Measurements from ENCODE around the gene CLEC18C.
"Not testable (repeated sequence)": the region's sequence is repeated elsewhere in the genome, so short reads cannot be mapped to it uniquely, and the experiment has no call there.

Gene CLEC18C

GRCh38 chr16:70218586-70218985 is 45.0 kb downstream of the CLEC18C start:
- DNase-seq: not testable (repeated sequence)

- DNase-seq: not testable (repeated sequence)
Observed at GRCh38 chr16:70222574-70222973, 49.0 kb downstream of the CLEC18C start.

GRCh38 chr16:70223216-70223615 is 49.6 kb downstream of the CLEC18C start:
- not testable (repeated sequence) for DNase-seq

- not testable (repeated sequence) for DNase-seq
Observed at GRCh38 chr16:70223971-70224513, 50.5 kb downstream of the CLEC18C start.

- not testable (repeated sequence) for DNase-seq
Observed at GRCh38 chr16:70224645-70225044, 51.1 kb downstream of the CLEC18C start.

- not testable (repeated sequence) for DNase-seq
Observed at GRCh38 chr16:70225430-70225829, 51.8 kb downstream of the CLEC18C start.

GRCh38 chr16:70226024-70226423 is 52.4 kb downstream of the CLEC18C start:
- not testable (repeated sequence) for DNase-seq

- DNase-seq: not testable (repeated sequence)
Observed at GRCh38 chr16:70231831-70232230, 58.2 kb downstream of the CLEC18C start.
